Endothelial cell of umbilical vein (primary cell): ENCODE results near the gene AKT3. TPM values are rescaled to one million over a fixed set of nuclear protein-coding genes. Genes with fewer than 3 reads are reported as not detected.

Source experiments
- BruUV-seq: library from RNA; stranded (reverse); fragments of 400-500 nt; replicated peaks from 2 replicates; lab custom pipeline; 2021; lab: Mats Ljungman, UMichigan
- CTCF ChIA-PET: fragments of 300-600, 350-600 bp; sonication (Branson Sonifier 250); formaldehyde crosslinking; loops from one replicate; lab custom pipeline; 2021; ENCODE audit warnings: antibody characterized with exemption, inconsistent platforms; lab: Charles Lee
- POLR2A ChIA-PET: fragments of 300-600, 350-600 bp; sonication (Branson Sonifier 250); formaldehyde crosslinking; loops from one replicate; lab custom pipeline; 2021; ENCODE audit warnings: antibody characterized with exemption, inconsistent platforms; lab: Charles Lee
- DNase-seq: peaks from one replicate; pipeline ENCODE4 v3.0.0-alpha.2; 2011; ENCODE audit warnings: low read depth, low spot score
- FAIRE-seq: peaks from 2 replicates; lab custom pipeline; 2011; peaks lifted over from hg19 to GRCh38; lab: Jason Lieb, UNC
- H2AFZ ChIP-seq: 2 replicates; pipeline ENCODE4 v1.6.0; 2012; ENCODE audit warnings: low read depth, low read length, control low read depth, inconsistent platforms
- H3K27ac ChIP-seq: 2 replicates; pipeline ENCODE4 v1.5.1; 2011; ENCODE audit warnings: low read depth, mild to moderate bottlenecking, control low read depth, low read length, moderate library complexity; ENCODE audit not compliant: insufficient read depth
- H3K27me3 ChIP-seq, 2 experiments: 2 replicates each; pipeline versions ENCODE4 v1.6.0 to v1.6.1; 2011; ENCODE audit warnings: low read length in 2 of 2, mixed read lengths in 1 of 2; ENCODE audit not compliant: control insufficient read depth in 2 of 2, insufficient read depth in 2 of 2
- H3K36me3 ChIP-seq, 2 experiments: 2 replicates in 1 of 2; 3 replicates in 1 of 2; pipeline ENCODE4 v1.5.1; 2011; ENCODE audit warnings: low read length in 2 of 2, mild to moderate bottlenecking in 1 of 2, moderate library complexity in 1 of 2; ENCODE audit not compliant: control insufficient read depth in 2 of 2, insufficient read depth in 2 of 2; ENCODE audit errors: extremely low read depth in 1 of 2
- H3K4me1 ChIP-seq: 3 replicates; pipeline ENCODE4 v1.5.1; 2011; ENCODE audit warnings: mild to moderate bottlenecking, low read length; ENCODE audit not compliant: control insufficient read depth, insufficient read depth; ENCODE audit errors: extremely low read depth
- H3K4me2 ChIP-seq: 2 replicates; pipeline ENCODE4 v1.6.1; 2011; ENCODE audit warnings: low read length, control low read depth, mixed read lengths; ENCODE audit not compliant: insufficient read depth
- H3K4me3 ChIP-seq, 3 experiments: fragments of 200-600 bp in 1 of 3; sonication (generic), shearing (Covaris generic) in 1 of 3; replicated peaks in 1 of 3; 2 replicates each; pipeline ENCODE4 v1.5.1; 2011 to 2016; ENCODE audit warnings: control low read depth in 3 of 3, low read length in 3 of 3, mild to moderate bottlenecking in 2 of 3, inconsistent platforms in 1 of 3, low read depth in 1 of 3, moderate library complexity in 1 of 3; ENCODE audit not compliant: insufficient read depth in 1 of 3
- H3K79me2 ChIP-seq: 2 replicates; pipeline ENCODE4 v1.6.0; 2012; ENCODE audit warnings: low read length, inconsistent platforms; ENCODE audit not compliant: control insufficient read depth, insufficient read depth
- H3K9ac ChIP-seq: replicated peaks from 2 replicates; pipeline ENCODE3; 2011; ENCODE audit warnings: low read length, control low read depth; ENCODE audit not compliant: insufficient read depth; ENCODE audit errors: extremely low read depth
- H3K9me1 ChIP-seq: replicated peaks from 3 replicates; pipeline ENCODE4 v1.6.0; 2011; ENCODE audit warnings: mild to moderate bottlenecking, low read length; ENCODE audit not compliant: control insufficient read depth, insufficient read depth; ENCODE audit errors: extremely low read depth
- H3K9me3 ChIP-seq: replicated peaks from 2 replicates; pipeline ENCODE4 v1.5.1; 2012; ENCODE audit warnings: low read length, inconsistent platforms; ENCODE audit not compliant: control insufficient read depth, insufficient read depth
- H4K20me1 ChIP-seq: replicated peaks from 2 replicates; pipeline ENCODE3; 2011; ENCODE audit warnings: mild to moderate bottlenecking, low read length; ENCODE audit not compliant: control insufficient read depth, insufficient read depth; ENCODE audit errors: extremely low read depth
- CTCF ChIP-seq, 2 donors: IDR thresholded peaks; 1 replicate in 1 of 2; 2 replicates in 1 of 2; pipeline ENCODE4 v1.5.1; 2011; ENCODE audit warnings: low read length in 2 of 2, mild to moderate bottlenecking in 2 of 2, moderate library complexity in 2 of 2, control low read depth in 1 of 2, inconsistent platforms in 1 of 2, low read depth in 1 of 2; ENCODE audit not compliant: insufficient read depth in 1 of 2; ENCODE audit errors: extremely low read depth in 1 of 2
- EZH2 ChIP-seq: IDR thresholded peaks from 2 replicates; pipeline ENCODE4 v1.6.1; 2012; ENCODE audit warnings: borderline replicate concordance, low read depth, mild to moderate bottlenecking, moderate library complexity, low read length, inconsistent platforms; ENCODE audit not compliant: severe bottlenecking
- FOS ChIP-seq: IDR thresholded peaks from 2 replicates; pipeline ENCODE4 v1.6.1; 2011; ENCODE audit warnings: mild to moderate bottlenecking, low read length, moderate library complexity, borderline replicate concordance; ENCODE audit not compliant: insufficient read depth
- GATA2 ChIP-seq: IDR thresholded peaks from 2 replicates; pipeline ENCODE4 v1.7.0; 2011; ENCODE audit warnings: low read depth, mild to moderate bottlenecking, moderate library complexity, mixed read lengths, low read length; ENCODE audit not compliant: insufficient read length, insufficient read depth
- JUN ChIP-seq: IDR thresholded peaks from 2 replicates; pipeline ENCODE4 v1.6.1; 2011; ENCODE audit warnings: borderline replicate concordance, low read depth; ENCODE audit not compliant: insufficient read length, insufficient read depth
- MYC ChIP-seq: IDR thresholded peaks from one replicate; pipeline ENCODE4 v1.6.1; 2011; ENCODE audit warnings: mild to moderate bottlenecking, low read depth, low read length
- POLR2A ChIP-seq: IDR thresholded peaks from 2 replicates; pipeline ENCODE4 v1.6.1; 2012; ENCODE audit warnings: low read depth, mild to moderate bottlenecking, control low read depth, low read length
- POLR2AphosphoS5 ChIP-seq: IDR thresholded peaks from 2 replicates; pipeline ENCODE4 v1.6.1; 2012; ENCODE audit warnings: low read depth, mild to moderate bottlenecking, control low read depth, low read length, moderate library complexity; ENCODE audit not compliant: insufficient read depth
- dilution Hi-C: fragments of 300-500 bp; cut with MboI; formaldehyde crosslinking; loops from one replicate; pipeline ENCODE4 v1.15.0; 2019; ENCODE audit warnings: low sequenced_read_pairs; ENCODE audit not compliant: extremely low pct_ligation_motif_present
- intact Hi-C: fragments of 100-400 bp; cut with micrococcal nuclease; formaldehyde crosslinking; loops from one replicate; pipeline ENCODE4 v1.10.0; 2022
- polyA plus RNA-seq, 4 experiments: library from polyadenylated mRNA; depleted of rRNA in 3 of 4; stranded (reverse) in 3 of 4; unstranded in 1 of 4; fragments of >200 nt; gene quantifications; 2 replicates each; pipeline versions ENCODE4 v1.2.1 to v1.2.3, GENCODE V29; 2011 to 2012; ENCODE audit warnings: missing spikeins in 1 of 4
- total RNA-seq: library from RNA; stranded (reverse); gene quantifications from 2 replicates; pipeline ENCODE4 v1.2.3, GENCODE V29; 2021
- TF ChIP-seq, protein P1 (sequence below): IDR thresholded peaks from 2 replicates; pipeline ENCODE4 v1.6.1; 2011; ENCODE audit not compliant: insufficient read depth, insufficient read length

AKT3 gene
- total and polyA plus RNA-seq, 2 donors (not counting 3 experiments of a cell fraction or from before 2014, with no cell fraction given): 20.6 to 97.1 TPM

DNA sequence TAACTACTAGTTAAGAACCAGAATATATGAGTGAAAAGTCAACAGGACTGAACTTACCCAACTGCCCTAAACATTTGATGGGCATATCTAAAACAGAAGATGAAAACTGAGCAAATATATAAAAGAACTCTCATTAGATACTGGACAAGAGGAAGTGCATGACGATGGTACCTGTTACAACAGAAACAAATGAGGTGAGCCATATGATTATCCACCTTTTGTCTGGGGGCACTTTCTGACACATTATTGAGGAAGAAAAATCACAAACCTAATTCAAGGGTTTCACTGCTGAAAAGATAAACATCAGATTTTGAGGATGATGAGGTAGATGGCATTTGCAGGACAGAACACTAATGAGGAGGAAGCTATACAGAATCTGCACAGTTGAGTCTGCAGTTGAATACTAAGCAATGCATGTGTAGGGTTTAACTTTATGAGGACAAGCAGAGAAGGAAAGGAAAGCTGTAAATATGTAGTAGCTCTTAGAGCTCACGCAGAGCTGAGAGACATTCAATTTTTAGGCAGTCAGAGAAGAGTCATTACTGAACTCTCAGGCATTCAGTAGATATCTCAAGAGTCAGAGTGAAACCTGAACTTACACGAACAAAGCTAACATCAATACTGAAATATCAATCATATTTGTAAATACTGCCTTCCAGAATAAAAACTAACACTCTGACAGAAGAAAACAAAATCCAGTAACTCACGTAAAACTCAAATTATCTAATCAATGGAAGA lies 262.1 kb downstream of the AKT3 start:
- H3K36me3 ChIP-seq: no peaks in the 10 kb centered on the region
- no peak overlapping the region for H3K4me2 ChIP-seq
- H3K4me1 ChIP-seq: no peaks in the 10 kb centered on the region
- BruUV-seq: no TSS peak
- no peaks in the 10 kb centered on the region for H4K20me1 ChIP-seq
- intact Hi-C loops (no loop called here), dilution Hi-C loops (no loop called here)
- ChIA-PET CTCF (no interaction called here), POLR2A (no interaction called here)
- H3K27ac ChIP-seq: no peak overlapping the region
- H3K9me1 ChIP-seq: no peaks in the 10 kb centered on the region
- TF ChIP-seq POLR2A: no peak
- TF ChIP-seq FOS: no peak
- TF ChIP-seq JUN: no peak
- no peak for TF ChIP-seq GATA2
- no peak for TF ChIP-seq CTCF (IDR thresholded peaks at IDR 0.05; ENCODE audit: extremely low read depth in 1 of 2, insufficient read depth in 1 of 2, low read depth in 1 of 2, low read length in 2 of 2)
- TF ChIP-seq, protein P1, sequence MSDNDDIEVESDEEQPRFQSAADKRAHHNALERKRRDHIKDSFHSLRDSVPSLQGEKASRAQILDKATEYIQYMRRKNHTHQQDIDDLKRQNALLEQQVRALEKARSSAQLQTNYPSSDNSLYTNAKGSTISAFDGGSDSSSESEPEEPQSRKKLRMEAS: no peak
- no peak for TF ChIP-seq POLR2AphosphoS5
- no peak for TF ChIP-seq MYC
- no peak for TF ChIP-seq EZH2
- H3K79me2 ChIP-seq: peaks cover 3% of the 10 kb centered on the region
- no peak overlapping the region for H3K4me3 ChIP-seq
- no peak overlapping the region for H3K9ac ChIP-seq
- H3K9me3 ChIP-seq: no peaks in the 10 kb centered on the region
- no peaks in the 10 kb centered on the region for H3K27me3 ChIP-seq
- no peak for FAIRE-seq
- DNase-seq: no peak
- H2AFZ ChIP-seq: no peak overlapping the region
